Karpas-422 (cell line): Measurements from ENCODE around the gene MAVS. TPM values are rescaled to one million over a fixed set of nuclear protein-coding genes. Genes with fewer than 3 reads are reported as not detected.

Experiments
- DNase-seq: peaks from one replicate; pipeline ENCODE4 v3.0.0-alpha.2; 2015
- H2AFZ ChIP-seq: fragments of 200-600 bp; sonication (generic); 2 replicates; pipeline ENCODE4 v1.6.1; 2014; ENCODE audit warnings: antibody characterized with exemption, low read length, mixed read lengths
- H3K27ac ChIP-seq: fragments of 200-600 bp; sonication (generic); 2 replicates; pipeline ENCODE4 v1.5.1; 2014; ENCODE audit warnings: mild to moderate bottlenecking, low read length, moderate library complexity
- H3K27me3 ChIP-seq: fragments of 200-600 bp; sonication (generic); 2 replicates; pipeline ENCODE4 v1.6.1; 2014; ENCODE audit warnings: low read length, mixed read lengths
- H3K36me3 ChIP-seq: fragments of 200-600 bp; sonication (generic); 2 replicates; pipeline ENCODE4 v1.6.1; 2014; ENCODE audit warnings: low read length, mixed read lengths; ENCODE audit not compliant: insufficient read depth
- H3K4me1 ChIP-seq: fragments of 200-600 bp; sonication (generic); 2 replicates; pipeline ENCODE4 v1.6.1; 2014; ENCODE audit warnings: mild to moderate bottlenecking, low read length, mixed read lengths
- H3K4me2 ChIP-seq: fragments of 200-600 bp; sonication (generic); 2 replicates; pipeline ENCODE4 v1.6.1; 2014; ENCODE audit warnings: low read length, low read depth, mild to moderate bottlenecking; ENCODE audit not compliant: poor library complexity, severe bottlenecking
- H3K4me3 ChIP-seq: fragments of 200-600 bp; sonication (generic); 2 replicates; pipeline ENCODE4 v1.5.1; 2014; ENCODE audit warnings: mild to moderate bottlenecking, antibody characterized with exemption, low read length, mixed read lengths
- H3K79me2 ChIP-seq: fragments of 200-600 bp; sonication (generic); 2 replicates; pipeline ENCODE4 v1.6.1; 2014; ENCODE audit warnings: mild to moderate bottlenecking, low read length, mixed read lengths
- H3K9ac ChIP-seq: fragments of 200-600 bp; sonication (generic); 2 replicates; pipeline ENCODE4 v1.6.0; 2014; ENCODE audit warnings: low read length
- H3K9me2 ChIP-seq: fragments of 200-600 bp; sonication (generic), shearing (Covaris generic); replicated peaks from 2 replicates; pipeline ENCODE4 v1.6.0; 2014; ENCODE audit warnings: mild to moderate bottlenecking, low read length, moderate library complexity; ENCODE audit not compliant: insufficient read depth
- H3K9me3 ChIP-seq: fragments of 300-700, 200-600 bp; sonication (generic); 2 replicates; pipeline ENCODE4 v1.6.1; 2014; ENCODE audit warnings: low read length, mixed read lengths
- H4K20me1 ChIP-seq: fragments of 200-600 bp; sonication (generic); 2 replicates; pipeline ENCODE4 v1.6.1; 2014; ENCODE audit warnings: mild to moderate bottlenecking, antibody characterized with exemption, low read length, low read depth; ENCODE audit not compliant: insufficient read depth
- total RNA-seq: library from RNA; depleted of rRNA; stranded (reverse); fragments of >200 nt; shearing (Covaris generic); gene quantifications from 2 replicates; pipeline ENCODE4 v1.2.3, GENCODE V29; 2014; ENCODE audit warnings: low replicate concordance

Gene MAVS
- total RNA-seq, 1 experiment from 2014 or later = 18.4 TPM

- H3K27me3 ChIP-seq = no peaks in the 10 kb centered on the region
Observed at GRCh38 chr20:3865152-3865886, 18.7 kb downstream of the MAVS start.

GRCh38 chr20:3865887-3866407 is 19.3 kb downstream of the MAVS start:
- H3K79me2 ChIP-seq = no peaks in the 10 kb centered on the region; the same call in 1 of the 2 replicates
- H3K9me2 ChIP-seq = no peaks in the 10 kb centered on the region
- H3K27ac ChIP-seq = no peak overlapping the region
- H4K20me1 ChIP-seq = no peaks in the 10 kb centered on the region; the same call in 1 of the 2 replicates
- peaks cover 21% of the 10 kb centered on the region for H3K36me3 ChIP-seq
- no peak overlapping the region for H3K4me2 ChIP-seq
- no peak for DNase-seq
- H3K4me3 ChIP-seq = no peak overlapping the region
- no peaks in the 10 kb centered on the region for H3K9me3 ChIP-seq
- peaks cover 13% of the 10 kb centered on the region for H3K4me1 ChIP-seq
- H2AFZ ChIP-seq = no peak overlapping the region
- H3K9ac ChIP-seq = no peak overlapping the region
- H3K27me3 ChIP-seq = no peaks in the 10 kb centered on the region

More at GRCh38 chr20:3865152-3865886, 18.7 kb downstream of the MAVS start:
- no peak for DNase-seq
- H3K27ac ChIP-seq = no peak overlapping the region
- H3K79me2 ChIP-seq = no peaks in the 10 kb centered on the region; the same call in 1 of the 2 replicates
- H3K9me3 ChIP-seq = no peaks in the 10 kb centered on the region
- H3K36me3 ChIP-seq = peaks cover 21% of the 10 kb centered on the region
- no peak overlapping the region for H3K4me3 ChIP-seq
- peaks cover 12% of the 10 kb centered on the region for H3K4me1 ChIP-seq
- no peaks in the 10 kb centered on the region for H3K9me2 ChIP-seq
- no peak overlapping the region for H2AFZ ChIP-seq
- no peak overlapping the region for H3K9ac ChIP-seq
- H3K4me2 ChIP-seq = no peak overlapping the region
- no peaks in the 10 kb centered on the region; the same call in 1 of the 2 replicates for H4K20me1 ChIP-seq

GRCh38 chr20:3866464-3866863 is 19.8 kb downstream of the MAVS start:
- Histone ChIP-seq H3K4me1 (peaks cover 18% of the 10 kb centered on the region), H3K27me3 (no peaks in the 10 kb centered on the region), H3K9ac (no peak overlapping the region), H3K4me3 (no peak overlapping the region), H3K9me3 (no peaks in the 10 kb centered on the region), H3K4me2 (no peak overlapping the region), H4K20me1 (no peaks in the 10 kb centered on the region; the same call in 1 of the 2 replicates), H3K9me2 (no peaks in the 10 kb centered on the region), H2AFZ (no peak overlapping the region), H3K36me3 (peaks cover 21% of the 10 kb centered on the region), H3K27ac (no peak overlapping the region), H3K79me2 (peaks cover 5% of the 10 kb centered on the region; the same call in 1 of the 2 replicates)
- no peak for DNase-seq

- H3K79me2 ChIP-seq = peaks cover 8% of the 10 kb centered on the region; the same call in 1 of the 2 replicates
- peaks cover 29% of the 10 kb centered on the region for H3K4me1 ChIP-seq
- no peak overlapping the region for H3K4me3 ChIP-seq
- no peak overlapping the region for H3K9ac ChIP-seq
- no peaks in the 10 kb centered on the region for H3K9me3 ChIP-seq
- no peaks in the 10 kb centered on the region for H3K27me3 ChIP-seq
- no peaks in the 10 kb centered on the region for H3K9me2 ChIP-seq
- H3K36me3 ChIP-seq = peaks cover 12% of the 10 kb centered on the region; the same call in 1 of the 2 replicates
- no peak overlapping the region for H3K4me2 ChIP-seq
- H4K20me1 ChIP-seq = no peaks in the 10 kb centered on the region; the same call in 1 of the 2 replicates
- no peak overlapping the region for H3K27ac ChIP-seq
- DNase-seq = no peak
- no peak overlapping the region for H2AFZ ChIP-seq
Observed at GRCh38 chr20:3867802-3868201, 21.2 kb downstream of the MAVS start.

GRCh38 chr20:3869839-3870634 is 23.4 kb downstream of the MAVS start:
- no peak overlapping the region for H3K27ac ChIP-seq
- no peaks in the 10 kb centered on the region for H3K27me3 ChIP-seq

GRCh38 chr20:3871550-3872265 is 25.1 kb downstream of the MAVS start:
- H2AFZ ChIP-seq = no peak overlapping the region
- no peaks in the 10 kb centered on the region for H3K9me3 ChIP-seq
- H3K27me3 ChIP-seq = no peaks in the 10 kb centered on the region
- H3K4me3 ChIP-seq = no peak overlapping the region
- peaks cover 18% of the 10 kb centered on the region; the same call in 1 of the 2 replicates for H3K79me2 ChIP-seq
- no peaks in the 10 kb centered on the region for H3K9me2 ChIP-seq
- H3K27ac ChIP-seq = 0 out of 2 replicates have a peak overlapping the region, but pooled peaks have one; percentile 1
- no peak for DNase-seq
- H3K4me1 ChIP-seq = peaks cover 25% of the 10 kb centered on the region
- peaks cover 19% of the 10 kb centered on the region for H3K36me3 ChIP-seq
- no peak overlapping the region for H3K9ac ChIP-seq
- no peaks in the 10 kb centered on the region for H4K20me1 ChIP-seq
- peak overlapping the region; percentile 24 for H3K4me2 ChIP-seq

More at GRCh38 chr20:3869839-3870634, 23.4 kb downstream of the MAVS start:
- peaks cover 19% of the 10 kb centered on the region for H3K36me3 ChIP-seq
- no peaks in the 10 kb centered on the region for H3K9me3 ChIP-seq
- H2AFZ ChIP-seq = no peak overlapping the region
- no peak for DNase-seq
- peaks cover 25% of the 10 kb centered on the region for H3K4me1 ChIP-seq
- H3K4me2 ChIP-seq = no peak overlapping the region
- H3K4me3 ChIP-seq = no peak overlapping the region
- no peaks in the 10 kb centered on the region for H3K9me2 ChIP-seq
- H4K20me1 ChIP-seq = no peaks in the 10 kb centered on the region
- H3K79me2 ChIP-seq = peaks cover 18% of the 10 kb centered on the region; the same call in 1 of the 2 replicates
- no peak overlapping the region for H3K9ac ChIP-seq

DNA sequence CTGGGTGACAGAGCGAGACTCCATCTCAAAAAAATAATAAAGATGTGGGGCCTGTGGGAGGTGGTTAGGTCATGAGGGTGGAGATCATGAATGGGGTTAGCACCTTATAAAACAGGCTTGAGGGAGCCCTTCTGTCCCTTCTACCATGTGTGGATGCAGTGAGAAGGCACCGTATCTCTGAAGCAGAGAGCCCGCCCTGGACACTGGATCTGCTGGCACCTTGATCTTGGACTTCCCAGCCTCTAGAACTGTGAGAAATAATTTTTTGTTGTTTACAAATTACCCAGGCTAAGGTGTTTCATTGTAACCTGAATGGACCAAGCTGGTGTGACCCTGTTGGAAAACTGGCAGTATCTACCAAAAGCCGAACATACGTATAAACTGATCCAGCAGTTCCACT is 26.9 kb downstream of the MAVS start:
- no peak overlapping the region for H2AFZ ChIP-seq
- no peak overlapping the region for H3K4me2 ChIP-seq
- H3K9me2 ChIP-seq = no peaks in the 10 kb centered on the region
- H3K27me3 ChIP-seq = no peaks in the 10 kb centered on the region
- DNase-seq = no peak
- H3K79me2 ChIP-seq = peaks cover 18% of the 10 kb centered on the region; the same call in 1 of the 2 replicates
- no peak overlapping the region for H3K4me3 ChIP-seq
- H3K9ac ChIP-seq = no peak overlapping the region
- H3K9me3 ChIP-seq = no peaks in the 10 kb centered on the region
- H3K4me1 ChIP-seq = peaks cover 25% of the 10 kb centered on the region
- peaks cover 16% of the 10 kb centered on the region for H3K36me3 ChIP-seq
- H3K27ac ChIP-seq = no peak overlapping the region
- H4K20me1 ChIP-seq = no peaks in the 10 kb centered on the region
